Left ventricle myocardium inferior (tissue), 1 donor: ENCODE data around the gene SGMS2. TPM values are rescaled to one million over a fixed set of nuclear protein-coding genes. Genes with fewer than 3 reads are reported as not detected.

Experiments
- DNase-seq: peaks from one replicate; pipeline ENCODE4 v3.0.0-alpha.2; 2020
- H3K27ac ChIP-seq: fragments of 200-600 bp; replicated peaks from 2 replicates; pipeline ENCODE4 v1.8.0; 2021
- H3K27me3 ChIP-seq: fragments of 200-600 bp; 2 replicates; pipeline ENCODE4 v1.8.0; 2021; ENCODE audit warnings: low read depth
- H3K36me3 ChIP-seq: fragments of 200-600 bp; 2 replicates; pipeline ENCODE4 v1.8.0; 2021
- H3K4me1 ChIP-seq: fragments of 200-600 bp; 2 replicates; pipeline ENCODE4 v1.8.0; 2021
- H3K4me3 ChIP-seq: fragments of 200-600 bp; 2 replicates; pipeline ENCODE4 v1.8.0; 2021; ENCODE audit warnings: mild to moderate bottlenecking, moderate library complexity
- H3K9me3 ChIP-seq: fragments of 200-600 bp; replicated peaks from 2 replicates; pipeline ENCODE4 v1.8.0; 2021
- CTCF ChIP-seq: fragments of 200-600 bp; IDR thresholded peaks from 2 replicates; pipeline ENCODE4 v1.8.0; 2021; ENCODE audit warnings: antibody characterized with exemption, mild to moderate bottlenecking, borderline replicate concordance
- intact Hi-C: fragments of 100-400 bp; cut with micrococcal nuclease; formaldehyde crosslinking; loops from one replicate; pipeline ENCODE4 v1.11.0; 2022
- total RNA-seq: library from RNA; stranded (reverse); fragmentation: NEBNext Ultra II Directional; extraction: Animal tissue kit (Norgen Biotek cat#: 25700); gene quantifications from one replicate; pipeline ENCODE4 v1.2.1, GENCODE V29; 2021
- donor health status: DM: no; HTN: yes; CAD: no; lungs with severe emphysema.

SGMS2 gene
- total RNA-seq, 1 donor from 2014 or later: 21.4 TPM

GRCh38 chr4:107853444-107854355 is 29.0 kb downstream of the SGMS2 start:
- TF ChIP-seq CTCF: no peak
- H3K36me3 ChIP-seq: no peaks in the 10 kb centered on the region
- no peak for DNase-seq
- no peaks in the 10 kb centered on the region for H3K27me3 ChIP-seq
- intact Hi-C loops: no loop called here
- H3K9me3 ChIP-seq: peaks cover 2% of the 10 kb centered on the region
- H3K4me3 ChIP-seq: peak overlapping the region; percentile 51
- peaks cover 71% of the 10 kb centered on the region for H3K4me1 ChIP-seq
- H3K27ac ChIP-seq: peak overlapping the region; percentile 92

- H3K4me3 ChIP-seq: peak overlapping the region; percentile 51
- H3K27ac ChIP-seq: peak overlapping the region; percentile 92
- H3K36me3 ChIP-seq: no peaks in the 10 kb centered on the region
- peaks cover 78% of the 10 kb centered on the region for H3K4me1 ChIP-seq
- no peak for TF ChIP-seq CTCF
- H3K9me3 ChIP-seq: no peaks in the 10 kb centered on the region
- no peak for DNase-seq
- no peaks in the 10 kb centered on the region for H3K27me3 ChIP-seq
- intact Hi-C loops: no loop called here
Measured at GRCh38 chr4:107854356-107855022, 29.8 kb downstream of the SGMS2 start.

GRCh38 chr4:107855723-107856122 is 31.0 kb downstream of the SGMS2 start:
- intact Hi-C loops: no loop called here
- Histone ChIP-seq H3K4me1 (peaks cover 83% of the 10 kb centered on the region), H3K27ac (peak overlapping the region; percentile 92)

GRCh38 chr4:107856901-107857300 is 32.2 kb downstream of the SGMS2 start:
- DNase-seq: no peak
- Histone ChIP-seq H3K27ac (peak overlapping the region; percentile 92), H3K4me1 (peaks cover 79% of the 10 kb centered on the region), H3K27me3 (no peaks in the 10 kb centered on the region), H3K9me3 (no peaks in the 10 kb centered on the region), H3K36me3 (no peaks in the 10 kb centered on the region), H3K4me3 (no peak overlapping the region)
- TF ChIP-seq CTCF: no peak
- intact Hi-C loops: no loop called here

More at GRCh38 chr4:107855723-107856122, 31.0 kb downstream of the SGMS2 start:
- TF ChIP-seq CTCF: no peak
- no peaks in the 10 kb centered on the region for H3K27me3 ChIP-seq
- no peaks in the 10 kb centered on the region for H3K9me3 ChIP-seq
- no peaks in the 10 kb centered on the region for H3K36me3 ChIP-seq
- H3K4me3 ChIP-seq: no peak overlapping the region
- DNase-seq: no peak

GRCh38 chr4:107857741-107858140 is 33.0 kb downstream of the SGMS2 start:
- H3K27me3 ChIP-seq: no peaks in the 10 kb centered on the region
- H3K4me1 ChIP-seq: peaks cover 78% of the 10 kb centered on the region
- no peak for TF ChIP-seq CTCF
- peak overlapping the region; percentile 92 for H3K27ac ChIP-seq
- H3K9me3 ChIP-seq: no peaks in the 10 kb centered on the region
- no peak for DNase-seq
- H3K4me3 ChIP-seq: no peak overlapping the region
- intact Hi-C loops: no loop called here
- H3K36me3 ChIP-seq: no peaks in the 10 kb centered on the region
